ENCODE measurements around the gene CST4.
"Not testable (repeated sequence)": the region's sequence is repeated elsewhere in the genome, so short reads cannot be mapped to it uniquely, and the experiment has no call there.

Gene CST4, protein sequence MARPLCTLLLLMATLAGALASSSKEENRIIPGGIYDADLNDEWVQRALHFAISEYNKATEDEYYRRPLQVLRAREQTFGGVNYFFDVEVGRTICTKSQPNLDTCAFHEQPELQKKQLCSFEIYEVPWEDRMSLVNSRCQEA

DNA sequence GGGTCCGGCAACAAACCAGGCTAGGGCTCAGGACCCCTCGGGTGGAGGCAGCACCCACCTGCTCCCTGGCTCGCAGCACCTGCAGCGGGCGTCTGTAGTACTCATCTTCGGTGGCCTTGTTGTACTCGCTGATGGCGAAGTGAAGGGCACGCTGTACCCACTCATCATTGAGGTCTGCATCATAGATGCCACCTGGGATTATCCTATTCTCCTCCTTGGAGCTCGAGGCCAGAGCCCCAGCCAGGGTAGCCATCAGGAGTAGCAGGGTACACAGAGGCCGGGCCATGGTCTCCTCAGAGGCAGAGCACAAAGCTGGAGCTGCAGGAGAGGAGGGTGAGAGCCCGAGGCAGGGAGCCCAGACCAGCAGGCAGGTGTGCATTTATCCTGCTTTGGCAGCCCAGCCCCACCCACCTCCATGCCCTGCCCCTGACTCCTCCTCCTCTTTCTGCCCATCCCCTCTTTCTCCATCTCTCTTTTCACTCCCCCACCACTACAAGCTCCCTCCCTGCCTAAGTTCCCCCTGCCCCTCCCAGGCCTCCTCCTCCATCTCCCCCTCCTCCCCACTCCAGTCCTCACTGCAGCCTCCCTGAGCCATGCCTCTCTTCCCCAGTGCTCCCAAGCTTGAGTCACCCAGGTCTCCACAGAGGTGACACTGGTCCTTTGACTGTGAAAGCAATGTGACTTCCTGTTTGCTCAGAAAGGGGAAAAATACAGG is at the start of gene CST4:
Gene CST4, minus strand, starts transcription at position 355 of the 715 bp plus-strand sequence. Its CDS starts 69 bp downstream, at position 286.
- H3K9me3 ChIP-seq (ENCODE audit: control insufficient read depth, insufficient read depth, low read length); H3K36me3 ChIP-seq (ENCODE audit: control insufficient read depth, insufficient read depth, low read length); H3K4me1 ChIP-seq (ENCODE audit: control insufficient read depth, insufficient read depth, low read length); H3K27me3 ChIP-seq (ENCODE audit: control insufficient read depth, insufficient read depth, low read length); H3K27ac ChIP-seq (ENCODE audit: low read depth, low read length); H3K9ac ChIP-seq (ENCODE audit: low read depth, low read length); H3K4me3 ChIP-seq (ENCODE audit: low read depth, low read length): not testable (repeated sequence)

DNA sequence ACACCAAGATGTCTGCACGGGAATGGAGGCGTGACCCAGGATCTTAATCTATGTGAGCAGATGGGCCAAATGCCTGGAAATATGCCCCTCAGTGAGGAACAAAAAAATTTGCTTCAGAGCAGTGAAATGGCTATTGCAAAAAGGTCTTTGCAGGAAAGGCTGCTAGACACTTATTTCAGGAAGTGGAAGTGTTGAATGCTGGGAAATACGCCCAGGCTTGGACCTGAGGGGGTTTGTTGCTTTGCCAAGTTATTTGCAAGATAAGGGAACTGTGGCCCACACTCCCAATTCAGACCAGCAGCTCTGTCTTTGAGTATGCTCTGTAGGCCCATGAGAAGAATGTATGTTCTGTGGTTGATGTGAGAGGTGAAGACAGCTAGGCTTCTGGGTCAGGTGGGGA is 46.6 kb upstream of the CST4 start:
- H3K4me3 ChIP-seq (ENCODE audit: low read depth, low read length); H3K4me1 ChIP-seq (ENCODE audit: control insufficient read depth, insufficient read depth, low read length); H3K9me3 ChIP-seq (ENCODE audit: control insufficient read depth, insufficient read depth, low read length); H3K27me3 ChIP-seq (ENCODE audit: control insufficient read depth, insufficient read depth, low read length); H3K27ac ChIP-seq (ENCODE audit: low read depth, low read length); H3K36me3 ChIP-seq (ENCODE audit: control insufficient read depth, insufficient read depth, low read length); H3K9ac ChIP-seq (ENCODE audit: low read depth, low read length): not testable (repeated sequence)

DNA sequence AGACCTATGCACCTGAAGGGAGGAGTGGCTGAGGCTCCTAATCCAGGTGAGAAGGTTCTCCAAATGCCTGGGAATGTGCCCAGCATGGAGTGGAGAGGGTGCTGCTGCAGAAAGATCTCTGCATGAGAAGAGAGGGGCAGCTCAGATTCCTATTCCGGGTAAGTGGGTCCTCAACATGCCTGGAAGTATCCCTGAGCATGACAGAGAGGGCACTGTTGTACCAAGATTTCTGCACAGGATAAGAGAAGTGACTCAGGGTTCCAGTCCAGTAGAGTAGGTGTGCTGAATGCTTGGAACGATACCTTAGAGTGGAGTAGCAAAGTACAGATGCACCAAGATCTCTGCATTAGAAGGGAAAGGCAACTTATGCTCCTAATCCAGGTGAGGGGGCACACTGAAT is 46.1 kb upstream of the CST4 start:
- not testable (repeated sequence) for H3K27ac ChIP-seq (ENCODE audit: low read depth, low read length); H3K9me3 ChIP-seq (ENCODE audit: control insufficient read depth, insufficient read depth, low read length); H3K4me3 ChIP-seq (ENCODE audit: low read depth, low read length); H3K4me1 ChIP-seq (ENCODE audit: control insufficient read depth, insufficient read depth, low read length); H3K9ac ChIP-seq (ENCODE audit: low read depth, low read length); H3K36me3 ChIP-seq (ENCODE audit: control insufficient read depth, insufficient read depth, low read length); H3K27me3 ChIP-seq (ENCODE audit: control insufficient read depth, insufficient read depth, low read length)

DNA sequence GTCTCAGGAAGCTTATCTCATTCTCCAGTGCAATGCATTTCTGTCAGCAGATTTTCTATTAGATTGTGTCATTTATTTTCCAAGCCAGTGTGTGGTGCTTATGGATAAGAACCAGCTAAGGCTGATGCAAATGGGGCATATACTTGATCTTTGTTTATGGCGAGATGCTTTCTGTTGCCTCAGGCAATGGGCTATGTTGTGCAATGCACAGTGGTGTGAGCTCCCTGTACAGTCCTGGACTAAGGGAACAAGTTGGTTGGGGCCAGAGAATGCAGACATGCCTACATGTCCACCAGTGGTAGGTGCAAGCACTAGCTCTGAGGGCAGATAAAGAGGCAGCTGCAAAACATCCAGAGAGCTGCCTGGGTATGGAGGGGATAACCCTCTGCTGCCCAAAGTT is 45.6 kb upstream of the CST4 start:
- not testable (repeated sequence) for H3K4me3 ChIP-seq (ENCODE audit: low read depth, low read length); H3K9ac ChIP-seq (ENCODE audit: low read depth, low read length); H3K4me1 ChIP-seq (ENCODE audit: control insufficient read depth, insufficient read depth, low read length); H3K9me3 ChIP-seq (ENCODE audit: control insufficient read depth, insufficient read depth, low read length); H3K36me3 ChIP-seq (ENCODE audit: control insufficient read depth, insufficient read depth, low read length); H3K27ac ChIP-seq (ENCODE audit: low read depth, low read length); H3K27me3 ChIP-seq (ENCODE audit: control insufficient read depth, insufficient read depth, low read length)

DNA sequence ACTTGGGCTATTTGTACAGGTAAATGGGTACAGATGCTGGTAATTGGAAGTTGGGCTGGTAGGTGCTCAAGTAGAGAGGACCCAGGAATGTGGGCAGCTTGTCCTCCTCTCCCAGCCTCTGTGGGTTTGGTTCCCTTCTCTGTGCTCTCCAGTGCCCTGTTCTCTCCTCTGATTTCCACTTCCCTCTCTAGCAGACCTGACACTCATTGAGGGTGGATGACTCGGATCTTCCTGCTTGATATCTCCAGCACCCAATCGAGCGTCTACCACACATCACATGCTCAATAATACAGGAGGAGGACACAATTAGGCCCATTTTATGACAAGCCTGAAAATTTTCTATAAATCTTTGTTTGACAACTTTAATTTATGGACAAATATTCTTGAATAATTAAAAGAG is 38.2 kb upstream of the CST4 start:
- H3K4me3 ChIP-seq (ENCODE audit: low read depth, low read length): no peak overlapping the region

DNA sequence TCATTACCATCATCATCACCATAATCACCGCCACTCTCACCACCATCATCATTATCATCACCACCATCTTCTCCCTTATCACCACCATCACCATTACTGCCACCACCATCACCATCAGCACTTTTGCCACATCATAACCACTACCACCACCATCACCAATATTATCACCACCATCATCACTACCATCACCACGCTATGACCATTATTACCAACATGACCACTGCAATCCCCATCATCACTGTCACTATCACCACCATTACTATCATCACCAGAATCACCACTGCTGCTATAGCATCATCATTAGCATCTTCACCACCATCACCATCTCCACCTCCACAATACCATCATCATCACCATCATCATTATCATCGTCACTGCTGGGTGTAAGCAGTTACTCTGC is 36.3 kb upstream of the CST4 start:
- no peak overlapping the region for H3K9ac ChIP-seq (ENCODE audit: low read depth, low read length)
- no peaks in the 10 kb centered on the region for H3K4me1 ChIP-seq (ENCODE audit: control insufficient read depth, insufficient read depth, low read length)
- H3K27ac ChIP-seq (ENCODE audit: low read depth, low read length): no peak overlapping the region
- no peaks in the 10 kb centered on the region for H3K36me3 ChIP-seq (ENCODE audit: control insufficient read depth, insufficient read depth, low read length)
- no peaks in the 10 kb centered on the region for H3K9me3 ChIP-seq (ENCODE audit: control insufficient read depth, insufficient read depth, low read length)
- H3K4me3 ChIP-seq (ENCODE audit: low read depth, low read length): no peak overlapping the region
- H3K27me3 ChIP-seq (ENCODE audit: control insufficient read depth, insufficient read depth, low read length): no peaks in the 10 kb centered on the region

More for the DNA sequence above, 38.2 kb upstream of the CST4 start:
- no peaks in the 10 kb centered on the region for H3K4me1 ChIP-seq (ENCODE audit: control insufficient read depth, insufficient read depth, low read length)
- no peaks in the 10 kb centered on the region for H3K36me3 ChIP-seq (ENCODE audit: control insufficient read depth, insufficient read depth, low read length)
- H3K9me3 ChIP-seq (ENCODE audit: control insufficient read depth, insufficient read depth, low read length): no peaks in the 10 kb centered on the region
- H3K27me3 ChIP-seq (ENCODE audit: control insufficient read depth, insufficient read depth, low read length): no peaks in the 10 kb centered on the region
- H3K9ac ChIP-seq (ENCODE audit: low read depth, low read length): no peak overlapping the region
- no peak overlapping the region for H3K27ac ChIP-seq (ENCODE audit: low read depth, low read length)

DNA sequence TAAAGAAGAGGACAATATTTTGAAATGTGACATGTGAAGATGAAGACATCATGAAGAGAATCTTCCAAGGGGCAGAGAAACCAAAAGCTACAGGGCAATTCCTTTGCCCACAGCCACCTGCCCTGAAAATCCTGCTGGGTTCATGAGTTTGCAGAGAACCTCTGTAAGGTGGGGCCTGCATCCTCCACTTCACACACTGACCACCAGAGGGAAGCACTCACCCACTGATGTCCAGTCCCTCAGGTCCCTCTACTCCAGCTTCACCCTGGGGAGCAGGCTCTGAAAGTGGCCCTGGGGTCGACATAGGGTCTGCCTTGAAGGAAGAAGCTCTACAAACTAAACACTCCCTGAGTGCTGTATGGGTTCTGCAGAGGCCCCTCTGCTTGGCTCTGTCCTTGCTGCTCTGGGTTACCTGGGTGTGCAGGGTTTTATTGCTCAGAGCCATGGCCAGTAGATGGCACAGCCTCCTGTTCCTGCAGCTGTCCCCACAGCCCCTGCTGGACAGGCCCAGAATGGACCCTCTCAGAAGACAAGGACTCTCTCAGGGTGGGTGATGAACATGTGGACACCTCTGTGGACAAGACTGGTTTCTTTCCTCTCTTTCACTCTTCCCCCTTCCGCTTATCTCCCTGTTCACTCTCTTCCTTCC is 34.9 kb upstream of the CST4 start:
- H3K27ac ChIP-seq (ENCODE audit: low read depth, low read length); H3K4me1 ChIP-seq (ENCODE audit: control insufficient read depth, insufficient read depth, low read length); H3K9me3 ChIP-seq (ENCODE audit: control insufficient read depth, insufficient read depth, low read length); H3K27me3 ChIP-seq (ENCODE audit: control insufficient read depth, insufficient read depth, low read length); H3K9ac ChIP-seq (ENCODE audit: low read depth, low read length); H3K4me3 ChIP-seq (ENCODE audit: low read depth, low read length); H3K36me3 ChIP-seq (ENCODE audit: control insufficient read depth, insufficient read depth, low read length): not testable (repeated sequence)

DNA sequence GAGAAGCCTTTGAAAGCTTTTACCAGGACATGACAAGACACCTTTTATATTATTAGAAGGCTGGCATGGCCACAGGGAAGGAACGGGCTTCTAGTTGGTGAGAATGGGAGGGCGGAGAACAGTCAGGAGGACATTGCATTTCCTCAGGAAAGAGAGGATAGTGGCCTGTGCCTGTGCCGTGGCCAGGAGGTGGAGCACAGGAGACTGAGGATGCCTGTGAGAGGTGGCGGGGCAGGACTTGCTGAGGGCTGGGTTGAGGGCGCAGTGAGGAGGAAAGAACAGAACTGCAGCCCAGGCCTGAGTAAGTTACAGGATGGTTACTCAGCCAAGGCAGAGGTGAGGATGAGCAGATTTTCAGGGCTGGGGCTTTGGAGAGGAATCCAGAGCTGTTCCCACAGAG is 34.0 kb upstream of the CST4 start:
- H3K4me3 ChIP-seq (ENCODE audit: low read depth, low read length); H3K27ac ChIP-seq (ENCODE audit: low read depth, low read length); H3K36me3 ChIP-seq (ENCODE audit: control insufficient read depth, insufficient read depth, low read length); H3K4me1 ChIP-seq (ENCODE audit: control insufficient read depth, insufficient read depth, low read length); H3K9me3 ChIP-seq (ENCODE audit: control insufficient read depth, insufficient read depth, low read length); H3K9ac ChIP-seq (ENCODE audit: low read depth, low read length); H3K27me3 ChIP-seq (ENCODE audit: control insufficient read depth, insufficient read depth, low read length): not testable (repeated sequence)

DNA sequence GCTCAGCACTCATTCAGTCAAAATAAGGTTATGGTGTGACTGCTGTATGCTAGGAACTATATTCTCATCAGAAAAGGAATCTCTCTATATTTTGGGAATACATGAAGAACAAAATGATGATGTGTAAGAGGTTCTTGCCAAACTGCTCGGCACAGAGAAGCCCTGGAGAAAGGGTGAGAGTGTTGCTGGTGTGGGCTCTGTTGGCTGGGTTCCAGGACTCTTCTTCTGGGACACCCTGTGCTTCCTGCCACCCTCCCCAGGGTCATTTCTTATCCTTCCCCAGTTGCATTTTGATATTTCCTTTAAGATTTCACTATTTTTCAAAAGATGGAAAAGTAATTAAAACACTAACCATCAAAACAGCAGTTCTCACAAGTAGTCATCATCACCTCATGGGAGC is 33.1 kb upstream of the CST4 start:
- H3K9ac ChIP-seq (ENCODE audit: low read depth, low read length): no peak overlapping the region
- H3K4me3 ChIP-seq (ENCODE audit: low read depth, low read length): no peak overlapping the region
- H3K27ac ChIP-seq (ENCODE audit: low read depth, low read length): no peak overlapping the region

DNA sequence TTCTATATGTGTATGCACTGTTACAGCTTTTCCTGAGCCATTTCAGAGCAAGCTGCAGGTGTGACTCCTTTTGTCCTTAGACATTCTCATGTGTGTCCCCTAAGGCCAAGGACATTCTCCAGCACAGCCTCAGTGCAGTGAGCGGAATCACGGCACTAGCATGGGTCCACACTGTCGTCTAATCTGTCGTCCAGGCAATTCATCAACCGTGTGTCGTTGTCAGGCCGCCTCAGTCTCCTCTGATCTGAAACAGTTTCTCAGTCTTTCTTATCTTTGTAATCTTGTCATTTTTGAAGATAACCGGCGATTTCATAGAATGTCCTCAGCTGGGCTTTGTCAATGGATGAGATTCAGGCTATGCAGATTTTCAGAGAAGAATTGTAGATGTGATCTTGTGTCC is 30.5 kb upstream of the CST4 start:
- H3K27me3 ChIP-seq (ENCODE audit: control insufficient read depth, insufficient read depth, low read length); H3K4me1 ChIP-seq (ENCODE audit: control insufficient read depth, insufficient read depth, low read length); H3K9me3 ChIP-seq (ENCODE audit: control insufficient read depth, insufficient read depth, low read length); H3K9ac ChIP-seq (ENCODE audit: low read depth, low read length); H3K4me3 ChIP-seq (ENCODE audit: low read depth, low read length); H3K27ac ChIP-seq (ENCODE audit: low read depth, low read length); H3K36me3 ChIP-seq (ENCODE audit: control insufficient read depth, insufficient read depth, low read length): not testable (repeated sequence)

More for the DNA sequence above, 33.1 kb upstream of the CST4 start:
- H3K27me3 ChIP-seq (ENCODE audit: control insufficient read depth, insufficient read depth, low read length): no peaks in the 10 kb centered on the region
- H3K9me3 ChIP-seq (ENCODE audit: control insufficient read depth, insufficient read depth, low read length): no peaks in the 10 kb centered on the region
- H3K4me1 ChIP-seq (ENCODE audit: control insufficient read depth, insufficient read depth, low read length): no peaks in the 10 kb centered on the region
- no peaks in the 10 kb centered on the region for H3K36me3 ChIP-seq (ENCODE audit: control insufficient read depth, insufficient read depth, low read length)

DNA sequence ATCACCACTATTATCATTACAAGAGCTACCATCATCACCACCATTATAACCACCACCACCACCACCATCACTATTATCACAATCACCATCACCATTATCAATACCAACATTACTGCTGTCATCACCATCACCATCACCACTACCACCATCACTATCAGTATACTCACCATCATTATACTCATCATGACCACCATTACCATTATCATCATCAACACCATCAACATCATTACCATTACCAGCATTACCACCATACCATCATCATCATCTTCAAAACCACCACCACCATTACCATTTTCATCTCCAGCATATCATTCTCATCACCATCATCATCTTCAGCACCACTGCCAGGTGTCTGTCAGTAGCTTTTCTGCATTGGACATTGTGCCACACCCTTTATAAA is 22.9 kb upstream of the CST4 start:
- H3K36me3 ChIP-seq (ENCODE audit: control insufficient read depth, insufficient read depth, low read length); H3K27ac ChIP-seq (ENCODE audit: low read depth, low read length); H3K9ac ChIP-seq (ENCODE audit: low read depth, low read length); H3K27me3 ChIP-seq (ENCODE audit: control insufficient read depth, insufficient read depth, low read length); H3K4me3 ChIP-seq (ENCODE audit: low read depth, low read length); H3K4me1 ChIP-seq (ENCODE audit: control insufficient read depth, insufficient read depth, low read length); H3K9me3 ChIP-seq (ENCODE audit: control insufficient read depth, insufficient read depth, low read length): not testable (repeated sequence)

All from HUES48 (cell line).